K562 (cell line): ENCODE measurements around the gene CTPS2. TPM values are rescaled to one million over a fixed set of nuclear protein-coding genes. Genes with fewer than 3 reads are reported as not detected.

ENCODE experiments used
- BCL6 ChIP-seq: fragments of 250-450 bp; sonication (Bioruptor Pico); IDR thresholded peaks from 2 replicates; pipeline ENCODE4 v1.4.0; 2020
- CSDE1 ChIP-seq, 2 experiments: fragments of 450-650 bp; IDR thresholded peaks; 2 replicates each; pipeline ENCODE4 v1.6.1; 2016; ENCODE audit warnings: mild to moderate bottlenecking in 1 of 2
- ETV1 ChIP-seq: fragments of 450-650 bp; conservative IDR thresholded peaks from 2 replicates; pipeline ENCODE4 v1.6.1; 2016; ENCODE audit warnings: missing genetic modification characterization, control low read depth, low read depth, missing compliant biosample characterization
- FOXP4 ChIP-seq: sonication (generic); formaldehyde crosslinking; IDR thresholded peaks from 2 replicates; pipeline ENCODE4 v1.8.0; 2022; ENCODE audit warnings: mild to moderate bottlenecking, missing genetic modification reagents, borderline replicate concordance
- GMEB1 ChIP-seq: fragments of 250-450 bp; sonication (Bioruptor Pico); IDR thresholded peaks from 2 replicates; pipeline ENCODE4 v1.4.0; 2020; ENCODE audit warnings: mild to moderate bottlenecking
- KLF1 ChIP-seq: fragments of 450-650 bp; IDR thresholded peaks from 2 replicates; pipeline ENCODE4 v1.6.1; 2016; ENCODE audit warnings: missing genetic modification characterization, missing compliant biosample characterization
- LARP7 ChIP-seq: fragments of 450-650 bp; IDR thresholded peaks from 2 replicates; pipeline ENCODE4 v1.6.1; 2016
- NBN ChIP-seq: fragments of 450-650 bp; IDR thresholded peaks from 2 replicates; pipeline ENCODE4 v1.6.1; 2016; ENCODE audit warnings: low read depth, mild to moderate bottlenecking
- RBM25 ChIP-seq: fragments of 200-400 bp; formaldehyde crosslinking; IDR thresholded peaks from 2 replicates; pipeline ENCODE4 v1.6.1; 2018; ENCODE audit warnings: low read length, low read depth, moderate library complexity; ENCODE audit not compliant: severe bottlenecking
- TSHZ1 ChIP-seq: fragments of 250-450 bp; sonication (Bioruptor Pico); IDR thresholded peaks from 2 replicates; pipeline ENCODE4 v1.4.0; 2020; ENCODE audit warnings: mild to moderate bottlenecking, moderate library complexity
- ZBTB12 ChIP-seq: fragments of 250-450 bp; sonication (Bioruptor Pico); IDR thresholded peaks from 2 replicates; pipeline ENCODE4 v1.4.0; 2020
- ZC3H11A ChIP-seq: IDR thresholded peaks from 2 replicates; pipeline ENCODE4 v1.6.1; 2012; ENCODE audit warnings: low read depth, low read length, improper control_type of control experiment
- ZC3H4 ChIP-seq: sonication (generic); formaldehyde crosslinking; IDR thresholded peaks from 2 replicates; pipeline ENCODE4 v1.9.0; 2021; ENCODE audit warnings: missing genetic modification reagents, borderline replicate concordance
- ZFP1 ChIP-seq: fragments of 450-650 bp; formaldehyde crosslinking; IDR thresholded peaks from 2 replicates; pipeline ENCODE4 v1.4.0; 2020; ENCODE audit warnings: mild to moderate bottlenecking, mixed read lengths
- ZFP36 ChIP-seq: fragments of 150-350 bp; IDR thresholded peaks from 2 replicates; pipeline ENCODE4 v1.6.1; 2018; ENCODE audit warnings: low read length, low read depth; ENCODE audit not compliant: partially characterized antibody
- ZKSCAN3 ChIP-seq: fragments of 250-450 bp; sonication (Bioruptor Pico); IDR thresholded peaks from 2 replicates; pipeline ENCODE4 v1.4.0; 2020
- ZNF263 ChIP-seq: sonication (generic); formaldehyde crosslinking; IDR thresholded peaks from 2 replicates; pipeline ENCODE4 v1.8.0; 2022; ENCODE audit warnings: mild to moderate bottlenecking, missing genetic modification reagents, borderline replicate concordance
- ZNF512 ChIP-seq: IDR thresholded peaks from 2 replicates; pipeline ENCODE4 v1.6.1; 2016; ENCODE audit warnings: missing genetic modification characterization, missing compliant biosample characterization
- polyA plus RNA-seq, 8 experiments: library from polyadenylated mRNA; depleted of rRNA in 4 of 8; stranded (reverse) in 5 of 8; unstranded in 3 of 8; fragments of >200 nt; fragmentation: Nextera tagmentation in 2 of 8; fragmentation: Illumina TruSeq in 1 of 8; extraction: Ambion mirVana in 2 of 8; extraction: Trizol in 1 of 8; gene quantifications; 2 replicates each; pipeline versions ENCODE4 v1.2.1 to v1.2.3, GENCODE V29; 2011 to 2014; ENCODE audit warnings: inconsistent platforms in 1 of 8, missing spikeins in 1 of 8
- total RNA-seq, 7 experiments: library from RNA; depleted of rRNA in 6 of 7; stranded (reverse); fragments of >200 nt in 6 of 7; fragmentation: Illumina TruSeq in 2 of 7; extraction: Trizol in 2 of 7; gene quantifications; 2 replicates each; pipeline versions ENCODE4 v1.2.1 to v1.2.3, GENCODE V29; 2011 to 2021; ENCODE audit warnings: low replicate concordance in 1 of 7

The CTPS2 gene
- total and polyA plus RNA-seq, 9 of the 15 experiments (the other 6 are each of a cell fraction or from before 2014, with no cell fraction given) = 5.4 to 19.5 (median 14.1) TPM

- TF ChIP-seq ZFP36 (peak; percentile 77), ZBTB12 (CRISPR knock-in tag) (no peak), LARP7 (no peak), FOXP4 (CRISPR knock-in tag) (no peak), ZNF512 (tag) (no peak), TSHZ1 (CRISPR knock-in tag) (no peak), ZNF263 (no peak), ETV1 (tag) (peak; percentile 43; the same call in 1 of the 2 replicates), ZC3H4 (no peak), KLF1 (tag) (no peak), ZC3H11A (no peak), NBN (no peak), ZKSCAN3 (CRISPR knock-in tag) (no peak), ZFP1 (CRISPR knock-in tag) (no peak), CSDE1 (IDR thresholded peaks at IDR 0.05) (no peak), RBM25 (no peak), GMEB1 (CRISPR knock-in tag) (no peak), BCL6 (CRISPR knock-in tag) (no peak)
These were observed 20.5 kb upstream of the CTPS2 start (continued) for GRCh38 chrX:16733013-16733412.
